Measurements from ENCODE around the gene WNT4. TPM values are rescaled to one million over a fixed set of nuclear protein-coding genes. Genes with fewer than 3 reads are reported as not detected.

The WNT4 gene
- total and polyA plus RNA-seq, 10 of the 15 experiments (the other 5 are each of a cell fraction or from before 2014, with no cell fraction given), result 0.01 TPM; not detected in 9

DNA sequence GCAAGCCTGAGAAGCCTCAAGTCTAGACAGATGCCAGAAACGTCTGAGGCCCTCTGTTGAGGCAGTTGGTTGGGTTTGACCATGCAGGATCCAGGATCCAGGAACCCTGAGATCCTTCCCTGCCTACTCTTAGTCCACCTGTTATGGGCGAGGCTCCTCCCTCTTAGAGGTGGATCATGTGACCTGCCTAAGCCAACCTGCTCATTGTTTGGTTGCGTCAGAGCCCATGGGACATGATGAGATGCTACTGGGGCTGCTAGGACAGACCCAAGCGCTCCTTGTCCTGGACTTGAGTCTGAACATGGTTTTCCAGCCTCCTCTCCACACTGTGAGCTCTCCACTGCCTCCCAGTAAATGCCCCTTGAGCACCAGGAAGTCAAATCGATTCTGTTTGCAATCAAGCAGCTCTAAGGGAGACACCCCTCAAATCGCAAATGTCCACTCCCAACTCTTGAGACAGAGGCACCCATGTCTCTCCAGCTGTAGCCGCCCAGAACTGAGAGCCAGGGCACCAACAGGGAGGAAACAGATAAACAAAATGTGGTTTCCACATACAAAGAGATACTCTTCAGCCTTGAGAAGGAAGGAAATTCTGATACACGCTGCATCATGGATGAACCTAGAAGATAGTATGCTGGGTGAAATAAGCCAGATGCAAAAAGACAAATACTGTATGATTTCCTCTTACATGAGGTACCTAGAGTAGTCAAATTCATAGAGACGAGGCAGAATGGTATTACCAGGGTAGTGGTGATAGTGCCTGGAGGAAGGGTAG lies 31.7 kb upstream of the WNT4 start:
- H3K4me2 ChIP-seq (ENCODE audit: control insufficient read depth, insufficient read depth), result no peak overlapping the region
- FAIRE-seq, result no peak
- 66% methylated on average over 9 of the region's 9 CpGs for WGBS (ENCODE audit: insufficient coverage, insufficient replicate concordance, low lambda C conversion rate, missing lambda C conversion rate)
- no peak for TF ChIP-seq HDAC2 (IDR thresholded peaks at IDR 0.05)
- TF ChIP-seq REST (IDR thresholded peaks at IDR 0.05; ENCODE audit: low read depth, low read length), result no peak
- TF ChIP-seq GATAD2B (conservative IDR thresholded peaks at IDR 0.05; ENCODE audit: low read depth), result no peak
- TF ChIP-seq RELB (IDR thresholded peaks at IDR 0.05; ENCODE audit: low read depth), result no peak
- TF ChIP-seq SMC3 (IDR thresholded peaks at IDR 0.05; ENCODE audit: borderline replicate concordance, low read length), result no peak
- TF ChIP-seq, protein P1, sequence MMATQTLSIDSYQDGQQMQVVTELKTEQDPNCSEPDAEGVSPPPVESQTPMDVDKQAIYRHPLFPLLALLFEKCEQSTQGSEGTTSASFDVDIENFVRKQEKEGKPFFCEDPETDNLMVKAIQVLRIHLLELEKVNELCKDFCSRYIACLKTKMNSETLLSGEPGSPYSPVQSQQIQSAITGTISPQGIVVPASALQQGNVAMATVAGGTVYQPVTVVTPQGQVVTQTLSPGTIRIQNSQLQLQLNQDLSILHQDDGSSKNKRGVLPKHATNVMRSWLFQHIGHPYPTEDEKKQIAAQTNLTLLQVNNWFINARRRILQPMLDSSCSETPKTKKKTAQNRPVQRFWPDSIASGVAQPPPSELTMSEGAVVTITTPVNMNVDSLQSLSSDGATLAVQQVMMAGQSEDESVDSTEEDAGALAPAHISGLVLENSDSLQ (IDR thresholded peaks at IDR 0.05), result no peak
- TF ChIP-seq RFX5 (IDR thresholded peaks at IDR 0.05; ENCODE audit: low read depth, low read length), result no peak
- TF ChIP-seq, protein P2, sequence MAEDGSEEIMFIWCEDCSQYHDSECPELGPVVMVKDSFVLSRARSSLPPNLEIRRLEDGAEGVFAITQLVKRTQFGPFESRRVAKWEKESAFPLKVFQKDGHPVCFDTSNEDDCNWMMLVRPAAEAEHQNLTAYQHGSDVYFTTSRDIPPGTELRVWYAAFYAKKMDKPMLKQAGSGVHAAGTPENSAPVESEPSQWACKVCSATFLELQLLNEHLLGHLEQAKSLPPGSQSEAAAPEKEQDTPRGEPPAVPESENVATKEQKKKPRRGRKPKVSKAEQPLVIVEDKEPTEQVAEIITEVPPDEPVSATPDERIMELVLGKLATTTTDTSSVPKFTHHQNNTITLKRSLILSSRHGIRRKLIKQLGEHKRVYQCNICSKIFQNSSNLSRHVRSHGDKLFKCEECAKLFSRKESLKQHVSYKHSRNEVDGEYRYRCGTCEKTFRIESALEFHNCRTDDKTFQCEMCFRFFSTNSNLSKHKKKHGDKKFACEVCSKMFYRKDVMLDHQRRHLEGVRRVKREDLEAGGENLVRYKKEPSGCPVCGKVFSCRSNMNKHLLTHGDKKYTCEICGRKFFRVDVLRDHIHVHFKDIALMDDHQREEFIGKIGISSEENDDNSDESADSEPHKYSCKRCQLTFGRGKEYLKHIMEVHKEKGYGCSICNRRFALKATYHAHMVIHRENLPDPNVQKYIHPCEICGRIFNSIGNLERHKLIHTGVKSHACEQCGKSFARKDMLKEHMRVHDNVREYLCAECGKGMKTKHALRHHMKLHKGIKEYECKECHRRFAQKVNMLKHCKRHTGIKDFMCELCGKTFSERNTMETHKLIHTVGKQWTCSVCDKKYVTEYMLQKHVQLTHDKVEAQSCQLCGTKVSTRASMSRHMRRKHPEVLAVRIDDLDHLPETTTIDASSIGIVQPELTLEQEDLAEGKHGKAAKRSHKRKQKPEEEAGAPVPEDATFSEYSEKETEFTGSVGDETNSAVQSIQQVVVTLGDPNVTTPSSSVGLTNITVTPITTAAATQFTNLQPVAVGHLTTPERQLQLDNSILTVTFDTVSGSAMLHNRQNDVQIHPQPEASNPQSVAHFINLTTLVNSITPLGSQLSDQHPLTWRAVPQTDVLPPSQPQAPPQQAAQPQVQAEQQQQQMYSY (CRISPR knock-in tag; IDR thresholded peaks at IDR 0.05), result no peak
- TF ChIP-seq NR2F1 (conservative IDR thresholded peaks at IDR 0.05), result no peak
- no peak for TF ChIP-seq FOXM1 (IDR thresholded peaks at IDR 0.05; ENCODE audit: low read depth, low read length)
- TF ChIP-seq ATF3 (IDR thresholded peaks at IDR 0.05; ENCODE audit: borderline replicate concordance, extremely low read depth, low read depth, low read length), result no peak
- TF ChIP-seq JUNB (IDR thresholded peaks at IDR 0.05), result no peak
- no peak for TF ChIP-seq NFIC (IDR thresholded peaks at IDR 0.05; ENCODE audit: low read depth, low read length)

More for the DNA sequence above, 31.7 kb upstream of the WNT4 start:
- no peaks in the 10 kb centered on the region for H3K27me3 ChIP-seq (replicated peaks in 1 of 2; ENCODE audit: control insufficient read depth in 2 of 2, insufficient read depth in 2 of 2, low read length in 1 of 2)
- no peak overlapping the region for H3K27ac ChIP-seq (ENCODE audit: control insufficient read depth, insufficient read depth)
- ChIA-PET RAD21 (ENCODE audit: unreplicated experiment) (no interaction called here), CTCF (interaction anchor here (1.0 to 1.2 kb wide), 2 partner anchors 9 to 100 kb away, joined by 3 read pairs; no protein-coding TSS in a partner anchor), POLR2A (interaction anchor here (0.6 kb wide), 1 partner anchor 41 kb away, joined by 4 read pairs; no protein-coding TSS in a partner anchor), SMC1A (ENCODE audit: uncharacterized antibody, unreplicated experiment) (no interaction called here)
- no peak overlapping the region for H3K4me3 ChIP-seq
- no peaks in the 10 kb centered on the region for H3K79me2 ChIP-seq (ENCODE audit: control insufficient read depth, insufficient read depth, low read length)
- H3K9me3 ChIP-seq (replicated peaks; ENCODE audit: control insufficient read depth, insufficient read depth, low read length), result no peaks in the 10 kb centered on the region; the same call in 2 of the 3 replicates
- ATAC-seq (no peak), DNase-seq (ENCODE audit: low read depth, low spot score) (no peak)
- in situ Hi-C loops (cut with MboI) (no loop called here), intact Hi-C loops (cut with micrococcal nuclease; ENCODE audit: unreplicated experiment) (no loop called here)
- H3K4me1 ChIP-seq (ENCODE audit: control insufficient read depth, insufficient read depth, low read length), result peaks cover 36% of the 10 kb centered on the region
- no peak overlapping the region for H2AFZ ChIP-seq (ENCODE audit: control insufficient read depth, low read depth, low read length)
- H4K20me1 ChIP-seq (ENCODE audit: control insufficient read depth, insufficient read depth), result no peaks in the 10 kb centered on the region
- no peak overlapping the region for H3K9ac ChIP-seq (ENCODE audit: control insufficient read depth, insufficient read depth, low read length)
- no TSS peak for BruUV-seq (replicated peaks)
- no peaks in the 10 kb centered on the region for H3K36me3 ChIP-seq (ENCODE audit: control insufficient read depth in 2 of 2, insufficient read depth in 2 of 2, low read length in 1 of 2)
